Skeletal muscle cell (primary cell): ENCODE results near the gene DYRK3.

Experiments
- DNase-seq: peaks from one replicate; pipeline ENCODE4 v3.0.0-alpha.2; 2010; ENCODE audit warnings: low read depth
- H3K4me3 ChIP-seq: 2 replicates; pipeline ENCODE4 v1.5.1; 2011; ENCODE audit warnings: low read depth, mild to moderate bottlenecking, control low read depth, low read length, moderate library complexity

DYRK3 gene

DNA sequence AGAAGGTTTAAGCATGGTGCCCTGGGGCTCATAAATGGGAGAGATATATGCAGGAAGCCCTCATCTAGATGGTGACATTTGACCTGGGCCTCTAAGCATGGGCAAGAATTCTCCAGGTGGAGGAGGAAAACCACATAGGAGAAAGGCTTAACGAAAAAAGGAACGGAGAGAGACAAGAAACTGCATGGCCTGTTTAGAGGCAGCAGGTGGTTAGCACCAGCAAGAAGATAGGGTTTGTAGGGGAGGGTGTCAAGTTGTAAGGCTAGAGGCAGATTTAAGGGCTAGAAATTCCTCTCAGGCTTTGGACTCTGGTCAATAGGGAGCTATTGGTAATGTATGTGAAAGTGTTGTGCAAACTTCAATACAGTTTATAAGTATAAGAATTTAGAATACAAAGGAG lies 41.2 kb downstream of the DYRK3 start:
- no peak overlapping the region for H3K4me3 ChIP-seq
- DNase-seq, result no peak

- no peak for DNase-seq
- H3K4me3 ChIP-seq, result no peak overlapping the region
These were observed 43.2 kb downstream of the DYRK3 start for GRCh38 chr1:206678490-206678889.

DNA sequence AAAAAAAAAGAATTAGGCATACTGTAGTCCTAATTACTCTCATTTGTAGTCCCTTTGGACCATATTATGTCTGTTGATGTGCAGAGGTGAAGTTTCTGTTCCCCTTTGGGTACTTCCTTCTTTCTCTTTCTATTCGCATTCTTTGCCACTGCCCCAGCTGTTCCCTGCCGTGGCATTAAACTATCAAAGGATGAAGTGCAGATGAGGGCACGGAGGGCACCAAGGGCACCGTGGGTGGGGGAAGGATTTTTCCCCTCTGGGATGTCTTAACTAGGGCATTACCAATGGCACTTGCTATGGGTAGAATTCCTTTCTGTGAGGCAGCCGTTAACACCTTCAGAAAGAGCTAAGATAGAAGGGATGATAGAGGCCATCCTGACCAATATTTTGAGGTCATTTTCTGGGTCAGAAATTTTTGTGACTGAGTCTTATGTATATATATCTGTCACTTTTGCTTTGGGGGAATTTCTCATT lies 44.4 kb downstream of the DYRK3 start:
- DNase-seq, result no peak
- no peak overlapping the region for H3K4me3 ChIP-seq

GRCh38 chr1:206680279-206680678 lies 44.9 kb downstream of the DYRK3 start:
- no peak overlapping the region for H3K4me3 ChIP-seq
- DNase-seq, result no peak

DNA sequence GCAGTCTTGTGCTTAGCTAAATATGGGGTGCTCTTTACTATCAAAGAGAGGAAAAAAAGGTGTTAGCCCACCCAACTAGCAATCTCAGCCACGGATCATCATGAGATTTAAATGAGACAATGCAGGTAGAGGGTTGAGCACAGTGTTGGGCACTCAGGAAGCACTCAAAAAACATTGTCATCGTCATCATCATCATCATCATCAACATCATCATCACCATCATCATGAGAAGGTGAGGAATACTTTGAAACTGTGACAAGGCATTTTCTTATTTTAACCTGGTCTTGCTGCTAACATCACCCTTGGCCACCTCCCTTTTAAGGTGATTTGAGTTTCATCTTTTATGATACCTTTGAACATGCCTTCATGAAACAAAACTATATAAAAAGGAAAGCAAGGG lies 46.0 kb downstream of the DYRK3 start:
- no peak for DNase-seq
- no peak overlapping the region for H3K4me3 ChIP-seq

DNA sequence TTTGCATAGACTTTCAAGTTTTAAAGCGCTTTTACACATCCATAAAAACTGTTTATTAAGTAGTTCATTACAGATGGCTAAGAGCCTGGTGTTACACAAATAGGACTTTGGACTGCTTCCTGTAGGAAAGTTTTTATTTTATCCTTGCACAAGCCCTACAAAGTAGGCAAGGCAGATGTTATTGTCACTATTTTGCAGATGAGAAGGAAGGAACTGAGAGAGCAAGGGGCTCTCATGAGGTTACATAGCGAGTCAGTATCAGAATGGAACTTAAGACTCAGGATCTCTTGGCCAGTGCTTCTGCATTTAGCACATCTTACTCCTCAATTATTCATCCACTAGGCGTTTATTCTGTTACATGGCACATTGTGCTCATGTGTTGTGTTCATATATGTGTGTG lies 46.8 kb downstream of the DYRK3 start:
- DNase-seq, result no peak
- no peak overlapping the region for H3K4me3 ChIP-seq

GRCh38 chr1:206683313-206683712 lies 48.0 kb downstream of the DYRK3 start:
- DNase-seq, result no peak
- H3K4me3 ChIP-seq, result no peak overlapping the region

DNA sequence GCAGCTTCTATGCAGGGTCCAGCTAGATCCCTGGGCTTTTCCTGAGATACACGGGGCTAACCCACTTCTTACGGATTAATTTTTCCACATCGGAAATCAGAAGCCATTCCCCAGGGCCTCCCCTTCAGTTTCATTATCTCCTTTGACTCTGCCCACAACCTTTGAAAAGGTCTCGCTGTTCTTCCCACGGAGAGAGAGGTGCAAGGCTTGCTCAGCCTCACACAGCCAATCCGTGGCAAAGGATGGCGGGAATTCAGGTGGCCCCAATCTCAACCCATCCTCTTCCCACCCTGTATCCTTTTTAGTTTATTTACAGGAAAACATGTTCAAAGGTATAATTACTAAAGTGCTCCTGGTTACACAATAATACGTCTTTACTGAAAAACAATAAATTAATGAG lies 48.7 kb downstream of the DYRK3 start:
- H3K4me3 ChIP-seq, result peak overlapping the region; percentile 59
- no peak for DNase-seq

GRCh38 chr1:206684478-206685333 lies 49.4 kb downstream of the DYRK3 start, which contains the start of gene MAPKAPK2:
MAPKAPK2 (plus strand) TSS chr1:206684905; CDS start chr1:206685230, 325 bp downstream.
- H3K4me3 ChIP-seq, result peak within 1 kb of the TSS; percentile 75
- DNase-seq, result no peak

DNA sequence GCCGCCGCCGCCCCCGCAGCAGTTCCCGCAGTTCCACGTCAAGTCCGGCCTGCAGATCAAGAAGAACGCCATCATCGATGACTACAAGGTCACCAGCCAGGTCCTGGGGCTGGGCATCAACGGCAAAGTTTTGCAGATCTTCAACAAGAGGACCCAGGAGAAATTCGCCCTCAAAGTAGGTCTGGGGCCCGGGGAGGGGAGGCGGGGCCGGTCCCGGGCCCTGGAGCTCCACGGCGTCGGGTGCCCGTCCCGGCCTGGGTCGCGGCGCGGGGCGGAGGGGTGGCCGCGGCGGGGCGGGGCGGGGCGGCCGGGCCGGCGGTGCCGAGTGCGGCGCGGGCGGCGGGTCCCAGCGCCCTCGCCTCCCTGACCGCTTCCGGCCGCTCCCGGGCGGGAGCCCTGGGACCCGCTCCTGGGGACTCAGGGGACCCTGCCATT lies 50.0 kb downstream of the DYRK3 start:
- DNase-seq, result no peak
- H3K4me3 ChIP-seq, result peak overlapping the region; percentile 75

- DNase-seq, result no peak
These were observed 50.6 kb downstream of the DYRK3 start for GRCh38 chr1:206685769-206686477.

GRCh38 chr1:206686478-206687249 lies 51.3 kb downstream of the DYRK3 start:
- DNase-seq, result no peak
- H3K4me3 ChIP-seq, result peak overlapping the region; percentile 75

More at GRCh38 chr1:206685769-206686477, 50.6 kb downstream of the DYRK3 start:
- peak overlapping the region; percentile 75 for H3K4me3 ChIP-seq

DNA sequence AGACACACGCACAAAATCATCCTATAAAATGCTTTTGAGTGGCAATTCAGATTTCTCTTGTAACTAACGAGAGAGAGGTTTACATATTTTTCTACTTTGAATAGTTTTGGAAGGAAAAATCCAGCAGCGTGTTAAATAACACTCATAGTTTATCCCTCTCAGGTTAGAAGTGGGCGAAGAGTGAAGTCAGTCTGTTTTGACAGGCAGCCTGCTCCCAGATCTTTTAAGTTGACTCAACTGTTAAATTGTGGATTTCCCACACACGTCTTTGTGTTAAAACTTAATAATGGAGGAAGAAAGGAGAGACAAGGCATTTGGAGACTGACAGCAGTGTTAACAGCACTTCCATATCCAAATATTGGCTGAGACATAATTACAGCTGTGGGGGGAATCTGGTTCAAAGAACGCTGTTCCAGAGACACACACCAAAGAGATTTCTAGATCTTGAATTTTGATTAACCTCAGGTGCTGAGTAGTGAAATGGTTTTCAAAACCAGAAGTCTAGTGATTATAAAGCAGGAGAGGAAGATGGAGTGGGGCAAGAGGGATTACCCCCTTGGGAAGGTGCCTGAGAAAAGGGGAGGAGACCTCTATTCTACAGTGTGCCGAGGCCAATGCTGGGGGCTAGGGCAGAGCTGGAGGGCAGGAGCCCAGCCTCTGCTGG lies 52.0 kb downstream of the DYRK3 start:
- no peak for DNase-seq
- peak overlapping the region; percentile 75 for H3K4me3 ChIP-seq

GRCh38 chr1:206687915-206688442 lies 52.6 kb downstream of the DYRK3 start:
- DNase-seq, result no peak
- peak overlapping the region; percentile 75 for H3K4me3 ChIP-seq

- H3K4me3 ChIP-seq, result no peak overlapping the region
- DNase-seq, result no peak
These were observed 55.2 kb downstream of the DYRK3 start for GRCh38 chr1:206690516-206690915.

GRCh38 chr1:206691604-206692003 lies 56.3 kb downstream of the DYRK3 start:
- no peak overlapping the region for H3K4me3 ChIP-seq
- no peak for DNase-seq

- DNase-seq, result no peak
These were observed 57.7 kb downstream of the DYRK3 start for GRCh38 chr1:206693029-206693428.

DNA sequence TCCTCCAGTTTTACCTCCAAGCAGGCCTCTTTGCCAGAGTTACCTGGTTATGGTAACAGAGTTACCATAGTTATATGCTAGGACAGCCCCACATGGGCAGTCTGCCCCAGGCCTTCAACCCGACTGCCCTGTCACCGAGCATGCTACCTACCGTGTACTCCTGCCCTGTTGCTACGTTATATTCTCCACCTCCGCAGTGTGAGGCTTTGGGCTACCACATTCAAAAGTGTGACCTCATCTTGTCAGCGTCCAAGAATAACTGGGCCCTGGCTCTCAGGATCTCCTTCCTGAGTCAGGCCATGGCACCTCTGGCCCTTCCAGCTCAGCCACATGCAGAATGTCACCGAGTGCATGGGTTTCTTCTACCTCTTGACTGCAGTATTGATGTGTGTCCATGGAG lies 58.3 kb downstream of the DYRK3 start:
- DNase-seq, result no peak
- H3K4me3 ChIP-seq, result no peak overlapping the region

More at GRCh38 chr1:206693029-206693428, 57.7 kb downstream of the DYRK3 start:
- no peak overlapping the region for H3K4me3 ChIP-seq
